HG03159 (cell line): ENCODE data around the gene TMEM273.

Experiments used
- ATAC-seq: cut with Tn5 transposase; IDR thresholded peaks from one replicate; pipeline ENCODE4 v1.9.1; 2021; ENCODE audit warnings: mild to moderate bottlenecking, moderate library complexity; ENCODE audit not compliant: unreplicated experiment

TMEM273 gene

DNA sequence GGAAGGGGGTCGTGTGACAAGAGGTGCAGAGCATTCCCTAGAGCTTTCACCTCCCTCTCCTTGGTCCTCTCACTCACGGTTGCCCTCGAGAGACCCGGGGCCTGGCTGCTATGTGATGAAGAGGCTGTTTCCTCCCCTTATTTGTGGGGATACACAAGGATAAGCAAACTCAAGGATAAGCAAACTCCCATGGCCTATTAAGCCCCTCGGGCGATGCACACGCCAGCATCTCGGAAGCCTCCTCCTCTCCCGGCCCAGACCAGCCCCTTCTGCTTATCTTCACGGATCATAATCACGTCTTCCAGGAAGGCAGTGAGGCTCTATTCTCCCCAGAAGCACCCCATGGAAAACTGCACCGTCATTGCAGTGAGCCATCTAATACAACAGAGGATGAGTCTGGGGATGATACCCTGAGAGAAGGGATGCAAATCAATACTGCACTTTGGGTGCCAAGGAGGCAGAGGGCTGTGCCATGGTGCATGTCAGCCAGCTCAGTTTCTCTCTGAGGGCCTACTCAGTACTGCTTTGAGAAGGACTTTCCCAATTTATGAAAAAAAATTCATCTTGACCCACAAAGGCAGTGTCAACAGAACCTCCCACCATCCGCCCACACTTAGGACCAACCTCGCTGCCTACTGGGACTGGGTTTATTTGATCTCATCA lies 22.2 kb downstream of the TMEM273 start:
- no peak for ATAC-seq

DNA sequence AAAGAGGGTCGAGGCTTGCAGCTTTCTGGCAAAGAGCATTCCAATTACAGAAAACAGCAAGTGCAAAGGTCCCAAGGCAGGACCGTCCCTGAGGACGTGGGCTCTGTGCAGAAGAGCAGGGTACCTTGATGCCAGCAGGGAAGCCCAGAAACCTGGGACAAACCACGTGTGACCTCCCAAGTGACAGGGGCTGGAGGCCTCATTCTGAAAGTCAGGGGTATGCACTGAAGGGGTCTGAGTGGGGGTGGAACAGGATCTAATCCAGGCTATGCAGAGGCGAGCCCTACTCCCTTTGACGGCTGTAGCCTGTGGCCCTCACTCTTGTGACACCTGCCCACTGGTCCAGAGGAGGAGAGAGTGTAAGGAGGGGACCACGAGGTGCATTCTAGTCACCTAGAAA lies 22.9 kb downstream of the TMEM273 start:
- no peak for ATAC-seq

DNA sequence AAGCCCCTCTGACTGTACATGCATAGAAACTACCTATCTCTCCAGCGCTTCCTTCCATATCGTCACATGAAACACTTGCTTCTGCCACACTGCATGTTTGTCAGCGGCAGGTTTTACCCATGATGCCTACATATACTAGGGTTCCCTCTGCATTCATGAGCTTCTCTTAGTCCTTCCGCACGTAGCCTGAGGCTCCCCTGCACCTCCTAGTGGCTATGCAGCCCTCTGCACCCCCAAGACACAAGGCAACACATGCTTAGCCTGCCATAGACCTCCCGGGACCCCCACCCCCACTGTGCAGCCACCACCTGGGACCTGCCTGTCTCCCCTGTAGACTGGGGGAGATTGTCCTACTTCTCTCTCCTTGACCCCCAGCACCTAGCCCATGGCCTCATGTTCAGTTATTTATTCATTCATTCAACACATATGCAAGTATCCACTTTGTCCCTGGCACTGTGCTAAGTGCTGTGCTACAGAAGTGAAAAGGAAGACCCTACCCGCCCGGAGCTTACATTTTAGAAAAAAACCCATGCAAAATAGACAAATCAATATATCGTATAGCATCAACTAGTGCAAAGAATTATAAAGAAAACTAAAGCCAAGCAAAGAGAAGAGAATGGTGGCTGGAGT lies 23.5 kb downstream of the TMEM273 start:
- peak; percentile 85 for ATAC-seq

DNA sequence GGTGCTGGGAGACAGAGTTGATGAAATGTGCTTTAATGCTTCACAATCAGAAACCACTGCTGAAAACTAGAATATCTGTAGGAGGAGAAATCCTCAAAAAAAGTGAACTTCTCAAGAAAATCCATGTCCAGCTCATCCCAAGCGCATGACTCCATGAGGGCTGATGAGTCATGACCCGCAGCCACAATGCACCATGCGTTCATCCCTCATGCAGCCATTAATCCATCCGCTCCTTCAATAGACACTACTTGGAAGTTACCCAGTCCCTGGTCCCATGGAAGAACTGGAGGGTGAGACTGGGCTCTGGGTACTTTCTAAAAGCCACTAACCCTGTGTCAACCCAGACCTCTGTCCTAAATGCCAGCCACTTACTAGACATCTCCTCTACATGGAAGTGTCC lies 24.4 kb downstream of the TMEM273 start:
- ATAC-seq: no peak

DNA sequence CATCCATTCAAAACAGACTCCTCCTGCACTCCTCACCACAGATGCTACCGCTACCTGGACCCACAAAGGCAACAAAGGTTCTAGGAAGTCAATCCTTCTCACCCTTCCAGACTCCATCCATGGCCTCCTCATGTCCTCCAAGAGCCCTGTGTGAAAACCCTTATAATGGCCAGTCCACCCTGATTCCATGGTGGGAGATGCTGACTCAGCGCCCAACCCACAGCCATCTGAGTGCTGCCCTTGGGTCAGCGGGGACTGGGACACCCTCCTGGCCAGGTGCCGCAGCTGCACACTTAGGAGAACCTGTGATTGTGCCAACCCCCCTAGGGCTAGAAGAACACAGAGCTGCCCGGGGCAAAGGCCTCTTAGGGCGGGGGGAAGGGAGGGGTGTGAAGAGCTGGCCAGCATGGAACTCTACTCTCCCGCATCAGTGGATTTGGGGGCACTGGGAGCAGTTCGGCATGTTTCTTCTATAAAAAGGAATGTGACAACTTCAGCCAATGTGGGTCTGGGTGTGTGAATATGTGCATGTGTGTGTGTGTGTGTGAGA lies 25.4 kb downstream of the TMEM273 start:
- ATAC-seq: no peak

DNA sequence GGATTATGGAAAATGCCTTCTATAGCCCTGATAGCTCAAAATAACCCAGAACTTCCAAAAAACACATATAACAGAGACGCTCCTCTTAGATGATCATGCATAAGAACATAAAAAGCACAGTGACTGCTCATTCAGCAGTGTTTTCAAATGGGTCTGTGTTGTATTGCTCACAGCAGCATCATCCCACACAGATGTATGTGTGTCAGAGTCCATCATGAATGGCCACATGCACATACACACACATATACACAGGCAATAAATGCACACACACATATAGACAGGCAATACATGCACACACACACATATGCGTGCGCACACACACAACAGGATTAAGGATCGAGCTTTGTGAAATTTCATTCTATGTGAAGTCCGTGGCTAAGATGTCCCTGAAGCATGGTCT lies 26.1 kb downstream of the TMEM273 start:
- no peak for ATAC-seq

DNA sequence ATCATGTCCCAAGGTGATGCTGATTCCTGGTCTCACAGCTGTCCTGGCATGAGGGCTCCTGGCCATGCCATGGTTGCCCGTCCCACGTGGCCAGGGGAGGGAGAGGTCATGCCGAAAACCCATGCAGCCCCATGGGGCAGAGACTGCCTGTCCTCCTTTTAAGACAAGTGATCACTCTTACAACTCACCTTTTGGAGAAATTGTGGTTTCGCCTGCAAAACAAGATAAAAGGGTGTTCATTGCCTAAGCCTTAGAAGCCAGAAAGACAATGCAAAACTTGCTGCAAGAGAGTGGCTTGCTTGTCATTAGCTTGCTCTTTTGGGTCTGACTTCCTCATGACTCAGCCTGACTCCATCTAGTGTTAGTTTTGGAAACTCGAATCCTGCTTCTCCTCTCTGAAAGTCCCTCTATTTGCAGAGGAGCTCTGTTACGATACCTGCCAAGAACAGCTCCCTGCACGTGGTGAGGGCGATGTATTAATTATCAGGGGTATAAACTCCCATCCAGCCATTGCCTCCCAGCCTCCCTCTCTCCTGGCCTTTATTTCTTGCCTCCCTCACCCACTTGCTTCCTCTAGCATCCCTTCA lies 26.7 kb downstream of the TMEM273 start:
- no peak for ATAC-seq

DNA sequence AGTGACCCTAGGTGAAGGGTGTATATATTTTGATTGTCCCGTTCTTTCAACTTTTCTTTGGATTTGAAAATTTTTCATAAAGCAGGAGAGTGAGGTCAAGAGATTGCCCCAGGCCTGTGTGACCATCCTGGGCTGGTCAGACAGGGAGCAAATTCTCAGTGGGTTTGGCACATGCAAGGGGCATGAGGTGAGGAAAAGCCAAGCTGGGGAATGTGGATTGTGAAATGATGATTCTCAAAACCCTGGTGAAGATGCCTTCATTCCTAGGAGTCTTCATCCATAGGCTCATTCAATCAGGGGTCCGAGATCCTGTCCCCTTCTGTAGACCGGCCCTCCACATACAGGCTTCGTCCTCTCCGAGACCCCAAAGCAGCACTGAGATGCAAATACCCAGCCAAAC lies 27.4 kb downstream of the TMEM273 start:
- no peak for ATAC-seq

DNA sequence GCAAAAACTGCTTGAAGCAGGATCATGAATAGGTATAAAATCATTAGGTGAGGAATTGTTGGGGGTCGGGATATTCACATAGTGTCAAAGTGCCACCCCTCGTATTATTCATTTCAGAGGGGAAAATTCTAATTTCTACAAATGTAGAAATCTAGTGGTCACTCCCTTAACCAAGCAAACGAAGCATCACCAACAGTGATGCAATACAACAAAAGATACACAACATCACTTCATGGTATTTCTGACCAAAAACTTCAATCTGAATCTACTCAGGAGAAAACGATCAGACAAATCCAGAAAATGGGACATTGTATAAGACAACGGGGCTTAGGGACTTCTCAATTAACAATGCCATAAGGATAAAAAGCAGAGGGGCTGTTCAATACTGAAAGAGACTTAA lies 28.1 kb downstream of the TMEM273 start:
- ATAC-seq: no peak

DNA sequence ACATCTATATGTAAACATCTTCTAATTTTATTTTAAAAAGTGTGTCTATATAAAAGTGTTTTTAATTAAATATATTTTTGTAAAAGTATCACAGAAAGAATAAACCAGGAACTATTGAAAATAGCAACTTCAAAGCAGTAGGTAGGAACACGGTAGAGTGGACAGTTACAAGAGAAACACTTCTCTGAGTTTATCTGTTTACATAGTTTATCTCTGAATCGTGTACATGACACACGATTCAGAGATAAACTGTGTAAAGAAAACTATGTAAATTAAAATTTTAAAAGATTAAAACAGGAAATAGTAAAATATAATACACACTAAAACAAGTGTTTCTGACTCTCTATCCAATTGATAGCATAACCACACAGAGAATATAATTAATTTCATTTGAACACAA lies 29.3 kb downstream of the TMEM273 start:
- no peak for ATAC-seq

DNA sequence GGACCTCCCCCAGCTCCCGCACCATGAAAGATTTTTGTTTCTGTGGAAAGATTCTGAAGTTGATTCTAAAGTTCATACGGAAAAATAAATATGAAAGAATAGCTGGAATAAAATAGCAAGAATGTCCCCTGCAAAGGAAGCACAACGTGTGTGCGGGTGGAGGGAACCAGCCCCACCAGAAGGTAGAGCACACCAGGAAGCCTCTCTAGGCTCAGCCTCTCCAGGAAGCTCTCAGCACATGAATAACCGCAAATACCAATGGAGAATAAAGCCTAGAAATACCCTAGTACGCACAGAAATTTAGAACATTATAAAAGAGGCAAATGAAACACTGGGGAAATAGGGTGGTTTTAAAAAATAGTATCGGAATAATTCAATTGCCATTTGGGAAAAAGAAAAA lies 29.8 kb downstream of the TMEM273 start:
- no peak for ATAC-seq

DNA sequence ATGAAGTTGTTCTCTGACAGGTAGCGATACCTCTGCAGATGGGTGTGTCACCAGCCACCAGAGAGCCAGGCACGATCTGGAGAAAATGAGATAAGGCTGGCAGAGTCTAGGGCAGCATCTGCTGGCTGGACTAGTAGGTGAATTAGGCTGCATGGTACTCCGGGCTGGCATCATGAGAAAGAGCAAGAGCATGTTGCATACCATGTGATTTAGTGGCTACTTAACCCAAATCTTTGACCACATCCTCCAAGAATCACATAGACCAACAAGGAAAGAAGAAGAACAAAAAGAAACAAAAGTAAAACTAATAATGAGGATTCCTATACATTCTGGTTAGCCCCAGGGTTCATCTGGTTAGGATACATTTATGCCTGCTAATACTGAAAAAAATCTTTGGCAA lies 31.0 kb downstream of the TMEM273 start:
- ATAC-seq: no peak

DNA sequence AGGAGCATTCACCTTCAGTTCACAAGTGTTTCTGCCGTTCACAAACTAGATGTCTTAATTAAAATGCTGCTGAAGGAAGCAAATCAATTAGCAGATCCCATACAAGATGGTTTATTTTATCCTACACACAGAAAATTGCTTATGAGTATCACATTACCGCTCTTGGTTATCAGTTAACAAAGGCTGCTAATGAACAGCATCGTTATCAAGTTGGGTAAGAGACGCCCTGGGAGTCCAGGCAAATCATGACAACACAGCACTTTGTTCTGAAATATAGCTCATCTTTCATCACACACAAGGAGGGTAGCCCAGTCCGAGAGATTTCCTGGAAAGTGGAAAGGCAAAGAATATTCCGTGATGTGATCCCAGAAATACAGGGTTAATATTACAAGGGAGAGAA lies 33.5 kb downstream of the TMEM273 start:
- no peak for ATAC-seq

DNA sequence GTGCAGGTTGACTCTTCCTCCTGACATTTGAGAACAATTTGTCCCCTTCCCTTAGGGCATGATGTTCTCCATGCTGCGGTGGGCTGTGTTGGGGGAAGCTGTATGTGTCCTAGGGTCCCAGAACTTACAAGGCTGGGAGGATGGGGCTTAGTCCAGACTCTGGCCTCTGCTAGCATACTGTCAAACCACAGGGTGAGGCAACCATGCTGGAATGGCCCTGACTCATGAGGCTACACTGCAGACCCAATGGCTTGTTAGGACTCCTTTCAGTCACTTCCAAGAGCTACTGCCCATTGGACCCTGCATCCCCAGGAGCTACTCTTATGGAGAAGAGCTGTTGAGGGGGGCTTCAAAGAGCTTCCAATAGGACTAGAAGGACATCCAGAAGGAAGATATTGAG lies 34.2 kb downstream of the TMEM273 start:
- no peak for ATAC-seq

DNA sequence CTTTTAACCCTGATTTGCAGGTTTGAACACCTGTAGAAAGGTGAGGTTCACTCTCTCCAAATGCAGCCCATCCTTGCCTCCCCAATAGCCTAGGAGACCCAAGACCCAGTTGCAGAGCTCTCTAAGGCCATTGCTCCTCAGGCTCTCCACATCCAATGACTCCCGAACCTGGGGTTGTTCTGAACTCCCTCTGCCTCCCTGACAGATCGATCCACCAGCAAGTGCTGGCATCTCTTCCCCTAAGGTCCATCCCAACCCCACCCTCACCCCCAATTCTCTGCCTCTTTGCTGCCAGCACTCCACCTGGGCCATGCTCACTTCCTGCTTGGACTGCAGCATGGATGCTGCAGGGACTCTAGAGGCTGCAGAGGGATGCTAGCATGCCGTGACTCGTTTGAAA lies 35.1 kb downstream of the TMEM273 start:
- no peak for ATAC-seq

DNA sequence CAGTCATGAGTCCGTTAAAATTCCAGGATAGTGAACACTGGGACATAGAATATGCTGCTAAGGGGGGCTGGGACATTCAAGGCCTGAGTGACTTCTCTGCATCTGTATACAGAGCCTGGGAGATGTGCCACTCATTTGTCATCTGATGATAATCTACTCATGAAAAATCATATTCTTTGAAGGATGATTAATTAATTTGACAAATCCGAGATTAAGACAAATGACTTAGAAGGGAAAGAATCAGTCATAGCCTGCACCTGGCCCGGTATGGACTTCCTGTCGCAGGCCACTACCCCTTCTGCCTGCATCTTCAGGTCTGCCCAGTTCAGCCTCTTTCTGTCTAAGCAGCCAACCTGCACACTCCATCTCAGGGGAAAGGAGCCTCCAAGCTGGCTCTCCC lies 35.5 kb downstream of the TMEM273 start:
- ATAC-seq: no peak

DNA sequence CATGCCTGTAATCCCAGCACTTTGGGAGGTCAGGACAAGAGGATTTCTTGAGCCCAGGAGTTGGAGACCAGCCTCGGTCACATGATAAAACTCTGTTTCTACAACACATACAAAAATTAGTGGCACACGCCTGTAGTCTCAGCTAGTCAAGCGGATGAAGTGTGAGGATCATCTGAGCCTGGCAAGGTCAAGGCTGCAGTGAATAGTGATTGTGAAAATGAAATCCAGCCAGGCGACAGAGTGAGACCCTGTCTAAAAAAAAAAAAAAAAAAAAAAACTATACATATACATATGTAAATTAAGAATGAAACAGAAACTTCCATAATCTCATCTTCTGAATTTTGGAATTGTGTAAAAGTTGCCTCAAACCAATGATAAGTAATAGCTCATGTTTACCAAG lies 36.2 kb downstream of the TMEM273 start:
- no peak for ATAC-seq

DNA sequence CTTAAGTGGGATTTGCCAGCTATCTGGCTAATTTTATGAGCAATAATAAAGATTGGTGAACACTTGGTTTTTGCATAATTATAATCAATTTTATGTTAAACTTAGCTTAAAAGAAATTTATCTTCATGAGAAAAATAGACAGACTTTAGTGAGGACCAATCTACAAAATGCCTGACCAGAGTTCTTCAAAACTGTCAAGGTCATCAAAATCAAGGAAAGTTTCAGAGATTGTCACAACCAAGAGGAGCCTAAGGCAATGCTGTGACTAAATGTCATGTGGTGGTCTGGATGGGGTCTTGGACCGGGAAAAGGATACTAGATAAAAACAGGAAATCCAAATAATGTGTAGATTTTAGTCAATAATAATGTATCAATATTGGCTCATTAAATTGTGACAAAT lies 36.7 kb downstream of the TMEM273 start:
- ATAC-seq: no peak

DNA sequence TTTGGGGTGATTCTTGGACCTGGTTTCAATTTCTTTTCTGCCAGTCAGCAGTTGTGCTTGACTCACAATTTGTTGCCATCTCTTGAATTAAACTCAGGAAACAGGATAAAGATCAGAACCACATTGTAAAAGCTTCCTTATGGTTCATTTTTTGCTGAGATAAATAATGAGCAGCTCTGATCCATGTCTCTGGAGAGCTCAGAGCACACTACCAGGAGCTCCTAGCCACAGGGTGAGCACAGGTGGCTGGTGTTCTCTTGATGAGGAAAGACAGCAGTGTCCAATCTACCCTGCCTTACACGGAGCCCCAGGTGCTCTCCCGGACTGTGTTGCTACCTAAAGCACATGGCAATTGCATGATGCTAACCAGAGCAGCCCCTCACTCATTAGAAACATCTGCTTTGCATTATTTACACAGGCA lies 37.2 kb downstream of the TMEM273 start:
- ATAC-seq: no peak

DNA sequence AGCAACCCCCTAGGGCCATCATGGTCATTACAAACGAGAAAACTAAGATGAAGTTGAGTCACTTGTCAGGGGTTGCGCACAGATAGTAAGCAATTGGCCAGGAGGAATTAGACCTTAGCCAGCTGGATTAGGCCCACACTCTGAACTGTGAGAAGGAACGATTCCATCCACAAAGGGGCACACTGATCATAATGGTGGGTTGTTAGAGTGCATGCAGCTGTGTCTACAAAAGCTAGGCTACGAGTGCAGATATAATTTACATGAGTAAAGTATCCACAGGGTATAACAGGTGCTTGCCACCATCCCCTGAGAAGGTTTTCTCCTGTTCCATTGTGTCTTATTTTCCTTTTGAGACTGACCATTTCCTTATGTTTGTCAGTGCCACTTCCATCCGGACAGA lies 37.8 kb downstream of the TMEM273 start:
- ATAC-seq: no peak

DNA sequence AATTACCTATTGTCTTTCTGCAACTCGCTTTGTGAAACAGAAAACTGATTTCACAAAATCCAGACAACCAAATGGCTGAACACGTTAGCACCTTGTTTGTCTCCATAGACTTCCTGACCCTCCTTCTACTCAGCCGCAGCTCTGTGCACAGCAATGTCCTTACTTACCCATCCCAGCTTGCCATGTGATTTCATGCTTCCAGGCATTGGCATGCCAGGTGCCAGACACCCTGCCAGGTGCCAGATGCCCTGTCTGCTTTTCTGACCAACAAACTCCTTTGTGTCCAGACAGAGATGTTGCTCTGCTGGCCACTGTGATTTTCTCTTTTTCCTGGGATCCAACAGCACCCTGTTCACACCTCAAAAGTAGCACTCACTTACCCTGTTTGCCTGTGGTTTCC lies 38.3 kb downstream of the TMEM273 start:
- ATAC-seq: no peak

DNA sequence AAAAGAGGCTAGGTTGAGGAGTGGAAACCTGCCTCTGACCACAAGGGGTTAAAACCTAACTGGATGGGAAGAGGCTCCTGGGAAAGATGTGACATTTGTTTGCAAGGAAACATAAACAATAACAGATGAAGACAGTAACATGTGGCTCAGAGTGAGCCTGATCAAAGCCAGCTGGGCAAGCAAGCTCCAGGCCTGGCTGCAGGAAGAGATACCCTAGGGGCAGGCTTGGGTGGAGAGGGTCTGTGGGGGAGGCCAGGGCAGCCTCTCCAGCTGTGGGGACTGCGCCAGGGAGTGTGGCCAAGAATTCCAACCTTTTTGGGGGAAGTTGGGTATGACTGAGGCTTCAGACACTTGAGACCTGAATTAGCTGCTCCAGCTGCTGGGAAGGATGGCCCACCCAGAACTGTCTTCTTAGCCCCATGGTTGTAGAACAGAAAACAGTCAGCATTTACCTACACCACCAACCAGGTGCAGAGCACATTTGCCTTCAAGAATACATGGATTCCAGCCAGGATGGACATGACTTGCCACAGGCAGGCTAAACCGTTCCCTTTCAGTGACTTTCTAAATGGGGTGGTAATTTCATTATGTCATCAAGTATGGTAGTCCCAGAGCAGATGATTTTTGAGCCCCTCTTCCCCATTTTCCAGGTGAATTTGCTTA lies 44.0 kb downstream of the TMEM273 start:
- no peak for ATAC-seq
